ENCODE measurements around the gene MATN1.

GRCh38 chr1:30724655-30725421, 1.5 kb upstream of the MATN1 start:
- TF ChIP-seq CTCF (IDR thresholded peaks at IDR 0.05) = no peak
- TF ChIP-seq POLR2A (IDR thresholded peaks at IDR 0.05) = no peak
